ENCODE measurements around the gene LRRC56. TPM values are rescaled to one million over a fixed set of nuclear protein-coding genes. Genes with fewer than 3 reads are reported as not detected.

Gene LRRC56
- total and polyA plus RNA-seq, 4 donors = 0.25 to 1.5 (median 1.2) TPM

GRCh38 chr11:578276-579035, 41.1 kb downstream of the LRRC56 start:
- DNase-seq = no peak
- 76 to 83% methylated on average over 21 of the region's 21 CpGs for WGBS, 2 donors
- Histone ChIP-seq H3K4me1 (ENCODE audit: control insufficient read depth in 1 of 2, insufficient read depth in 2 of 2, low read length in 2 of 2) (no peaks in the 10 kb centered on the region), H3K9me3 (ENCODE audit: control insufficient read depth, low read length) (no peaks in the 10 kb centered on the region), H3K36me3 (ENCODE audit: control insufficient read depth in 1 of 2, insufficient read depth in 2 of 2, low read length in 1 of 2) (no peaks in the 10 kb centered on the region), H3K27ac (ENCODE audit: low read depth in 1 of 2, low read length in 2 of 2) (no peak overlapping the region), H3K4me3 (ENCODE audit: low read length in 2 of 2) (no peak overlapping the region), H3K27me3 (ENCODE audit: control insufficient read depth in 1 of 2, insufficient read depth in 2 of 2, low read length in 1 of 2) (no peaks in the 10 kb centered on the region)
- intact Hi-C loops (cut with DNase I) = loop anchor here in 1 of 2 donors (5.0 kb wide), 1 partner anchor 34 kb away; no protein-coding TSS in a partner anchor
- ATAC-seq (ENCODE audit: low FRiP score) = no peak

- no peaks in the 10 kb centered on the region for H3K36me3 ChIP-seq (ENCODE audit: control insufficient read depth in 1 of 2, insufficient read depth in 2 of 2, low read length in 1 of 2)
- H3K27ac ChIP-seq (ENCODE audit: low read depth in 1 of 2, low read length in 2 of 2) = no peak overlapping the region
- no peaks in the 10 kb centered on the region for H3K27me3 ChIP-seq (ENCODE audit: control insufficient read depth in 1 of 2, insufficient read depth in 2 of 2, low read length in 1 of 2)
- intact Hi-C loops (cut with DNase I) = loop anchor here in 1 of 2 donors (5.0 kb wide), 1 partner anchor 32 kb away; no protein-coding TSS in a partner anchor
- WGBS, 2 donors = 81 to 84% methylated on average over 20 of the region's 20 CpGs
- no peak overlapping the region for H3K4me3 ChIP-seq (ENCODE audit: low read length in 2 of 2)
- H3K4me1 ChIP-seq (ENCODE audit: control insufficient read depth in 1 of 2, insufficient read depth in 2 of 2, low read length in 2 of 2) = no peaks in the 10 kb centered on the region
- DNase-seq (no peak), ATAC-seq (ENCODE audit: low FRiP score) (no peak)
- no peaks in the 10 kb centered on the region for H3K9me3 ChIP-seq (ENCODE audit: control insufficient read depth, low read length)
Observed at GRCh38 chr11:579830-580601, 42.7 kb downstream of the LRRC56 start.

- no peak for ATAC-seq (ENCODE audit: low FRiP score)
- Histone ChIP-seq H3K36me3 (ENCODE audit: control insufficient read depth in 1 of 2, insufficient read depth in 2 of 2, low read length in 1 of 2) (no peaks in the 10 kb centered on the region), H3K9me3 (ENCODE audit: control insufficient read depth, low read length) (no peaks in the 10 kb centered on the region), H3K27me3 (ENCODE audit: control insufficient read depth in 1 of 2, insufficient read depth in 2 of 2, low read length in 1 of 2) (no peaks in the 10 kb centered on the region), H3K4me3 (ENCODE audit: low read length in 2 of 2) (no peak overlapping the region), H3K4me1 (ENCODE audit: control insufficient read depth in 1 of 2, insufficient read depth in 2 of 2, low read length in 2 of 2) (no peaks in the 10 kb centered on the region), H3K27ac (ENCODE audit: low read depth in 1 of 2, low read length in 2 of 2) (no peak overlapping the region)
- no peak for DNase-seq
- intact Hi-C loops (cut with DNase I) = no loop called here
- WGBS, 2 donors = 83 to 85% methylated on average over 14 of the region's 14 CpGs
Observed at GRCh38 chr11:581342-581741, 44.0 kb downstream of the LRRC56 start.

- H3K4me1 ChIP-seq (ENCODE audit: control insufficient read depth in 1 of 2, insufficient read depth in 2 of 2, low read length in 2 of 2) = no peaks in the 10 kb centered on the region
- no peak overlapping the region for H3K4me3 ChIP-seq (ENCODE audit: low read length in 2 of 2)
- 85 to 88% methylated on average over 17 of the region's 17 CpGs for WGBS, 2 donors
- ATAC-seq (ENCODE audit: low FRiP score) = no peak
- no peaks in the 10 kb centered on the region for H3K9me3 ChIP-seq (ENCODE audit: control insufficient read depth, low read length)
- intact Hi-C loops (cut with DNase I) = no loop called here
- no peaks in the 10 kb centered on the region for H3K36me3 ChIP-seq (ENCODE audit: control insufficient read depth in 1 of 2, insufficient read depth in 2 of 2, low read length in 1 of 2)
- H3K27me3 ChIP-seq (ENCODE audit: control insufficient read depth in 1 of 2, insufficient read depth in 2 of 2, low read length in 1 of 2) = no peaks in the 10 kb centered on the region
- DNase-seq = no peak
- H3K27ac ChIP-seq (ENCODE audit: low read depth in 1 of 2, low read length in 2 of 2) = no peak overlapping the region
Observed at GRCh38 chr11:581752-582151, 44.4 kb downstream of the LRRC56 start.

- no peak overlapping the region for H3K4me3 ChIP-seq (ENCODE audit: low read length in 2 of 2)
- DNase-seq (no peak), ATAC-seq (ENCODE audit: low FRiP score) (no peak)
- peaks cover 1 to 2% of the 10 kb centered on the region in 2 donors for H3K36me3 ChIP-seq (ENCODE audit: control insufficient read depth in 1 of 2, insufficient read depth in 2 of 2, low read length in 1 of 2)
- intact Hi-C loops (cut with DNase I) = no loop called here
- H3K4me1 ChIP-seq (ENCODE audit: control insufficient read depth in 1 of 2, insufficient read depth in 2 of 2, low read length in 2 of 2) = no peaks in the 10 kb centered on the region
- H3K9me3 ChIP-seq (ENCODE audit: control insufficient read depth, low read length) = no peaks in the 10 kb centered on the region
- H3K27me3 ChIP-seq (ENCODE audit: control insufficient read depth in 1 of 2, insufficient read depth in 2 of 2, low read length in 1 of 2) = no peaks in the 10 kb centered on the region
- WGBS, 2 donors = 94% methylated on average over 10 of the region's 10 CpGs
- H3K27ac ChIP-seq (ENCODE audit: low read depth in 1 of 2, low read length in 2 of 2) = no peak overlapping the region
Observed at GRCh38 chr11:584287-584686, 47.0 kb downstream of the LRRC56 start.

GRCh38 chr11:586376-587316, 49.3 kb downstream of the LRRC56 start:
- Histone ChIP-seq H3K4me3 (ENCODE audit: low read length in 2 of 2) (no peak overlapping the region), H3K9me3 (ENCODE audit: control insufficient read depth, low read length) (no peaks in the 10 kb centered on the region), H3K4me1 (ENCODE audit: control insufficient read depth in 1 of 2, insufficient read depth in 2 of 2, low read length in 2 of 2) (no peaks in the 10 kb centered on the region), H3K36me3 (ENCODE audit: control insufficient read depth in 1 of 2, insufficient read depth in 2 of 2, low read length in 1 of 2) (peaks cover 3% of the 10 kb centered on the region in 2 donors), H3K27ac (ENCODE audit: low read depth in 1 of 2, low read length in 2 of 2) (no peak overlapping the region), H3K27me3 (ENCODE audit: control insufficient read depth in 1 of 2, insufficient read depth in 2 of 2, low read length in 1 of 2) (no peaks in the 10 kb centered on the region)
- 88% methylated on average over 32 of the region's 32 CpGs for WGBS, 2 donors
- DNase-seq = no peak
- no peak for ATAC-seq (ENCODE audit: low FRiP score)
- intact Hi-C loops (cut with DNase I) = no loop called here

- no peak for DNase-seq
- Histone ChIP-seq H3K36me3 (ENCODE audit: control insufficient read depth in 1 of 2, insufficient read depth in 2 of 2, low read length in 1 of 2) (peaks cover 3 to 5% of the 10 kb centered on the region in 2 donors), H3K4me3 (ENCODE audit: low read length in 2 of 2) (no peak overlapping the region), H3K4me1 (ENCODE audit: control insufficient read depth in 1 of 2, insufficient read depth in 2 of 2, low read length in 2 of 2) (no peaks in the 10 kb centered on the region), H3K27me3 (ENCODE audit: control insufficient read depth in 1 of 2, insufficient read depth in 2 of 2, low read length in 1 of 2) (no peaks in the 10 kb centered on the region), H3K9me3 (ENCODE audit: control insufficient read depth, low read length) (no peaks in the 10 kb centered on the region), H3K27ac (ENCODE audit: low read depth in 1 of 2, low read length in 2 of 2) (no peak overlapping the region)
- no peak for ATAC-seq (ENCODE audit: low FRiP score)
- intact Hi-C loops (cut with DNase I) = no loop called here
- WGBS, 2 donors = 82 to 84% methylated on average over 8 of the region's 8 CpGs
Observed at GRCh38 chr11:587546-587945, 50.2 kb downstream of the LRRC56 start.

- ATAC-seq (ENCODE audit: low FRiP score) (no peak), DNase-seq (no peak)
- Histone ChIP-seq H3K27ac (ENCODE audit: low read depth in 1 of 2, low read length in 2 of 2) (no peak overlapping the region), H3K4me1 (ENCODE audit: control insufficient read depth in 1 of 2, insufficient read depth in 2 of 2, low read length in 2 of 2) (no peaks in the 10 kb centered on the region), H3K27me3 (ENCODE audit: control insufficient read depth in 1 of 2, insufficient read depth in 2 of 2, low read length in 1 of 2) (no peaks in the 10 kb centered on the region), H3K9me3 (ENCODE audit: control insufficient read depth, low read length) (no peaks in the 10 kb centered on the region), H3K36me3 (ENCODE audit: control insufficient read depth in 1 of 2, insufficient read depth in 2 of 2, low read length in 1 of 2) (peaks cover 3 to 8% of the 10 kb centered on the region in 2 donors), H3K4me3 (ENCODE audit: low read length in 2 of 2) (no peak overlapping the region)
- intact Hi-C loops (cut with DNase I) = no loop called here
- 61 to 73% methylated on average over 6 of the region's 6 CpGs for WGBS, 2 donors
Observed at GRCh38 chr11:587978-588380, 50.7 kb downstream of the LRRC56 start.

Data from aorta (tissue), 5 donors.